Gastrocnemius medialis (tissue), 4 donors: ENCODE measurements around the gene HMGB3. TPM values are rescaled to one million over a fixed set of nuclear protein-coding genes. Genes with fewer than 3 reads are reported as not detected.

ENCODE experiments used
- ATAC-seq, 2 donors: fragments of 150-250 bp; one replicate each; pipeline ENCODE4 v1.9.1; 2016
- DNase-seq, 2 donors: peaks; one replicate each; pipeline ENCODE4 v3.0.0-alpha.2; 2019
- H3K27ac ChIP-seq, 4 donors: fragments of 200-600 bp; sonication (generic); 1 replicate in 1 of 4; 2 replicates in 3 of 4; pipeline ENCODE4 v1.5.1; 2016 to 2018; ENCODE audit warnings: mild to moderate bottlenecking in 2 of 4, moderate library complexity in 1 of 4
- H3K27me3 ChIP-seq, 3 donors: fragments of 200-600 bp; sonication (generic) in 2 of 3; 1 replicate in 1 of 3; 2 replicates in 2 of 3; pipeline versions ENCODE4 v1.5.1 to v1.6.0; 2016 to 2019; ENCODE audit warnings: mild to moderate bottlenecking in 1 of 3, moderate library complexity in 1 of 3
- H3K36me3 ChIP-seq, 2 donors: fragments of 200-600 bp; sonication (generic) in 1 of 2; one replicate each; pipeline ENCODE4 v1.5.1; 2017 to 2018
- H3K4me1 ChIP-seq, 2 donors: fragments of 200-600 bp; sonication (generic) in 1 of 2; one replicate each; pipeline ENCODE4 v1.5.1; 2016 to 2017; ENCODE audit warnings: mild to moderate bottlenecking in 2 of 2
- H3K4me3 ChIP-seq, 4 donors: fragments of 200-600 bp; sonication (generic) in 3 of 4; 1 replicate in 1 of 4; 2 replicates in 3 of 4; pipeline ENCODE4 v1.5.1; 2016 to 2019; ENCODE audit warnings: mild to moderate bottlenecking in 2 of 4
- H3K9me3 ChIP-seq, 3 donors: fragments of 200-600 bp; sonication (generic) in 2 of 3; 1 replicate in 1 of 3; 2 replicates in 2 of 3; pipeline ENCODE4 v1.5.1; 2016 to 2019
- CTCF ChIP-seq, 5 experiments: fragments of 450-650 bp in 3 of 5; fragments of 200-600 bp in 2 of 5; sonication (generic) in 2 of 5; IDR thresholded peaks in 4 of 5; conservative IDR thresholded peaks in 1 of 5; 1 replicate in 4 of 5; 2 replicates in 1 of 5; pipeline ENCODE4 v1.5.1; 2016 to 2019; ENCODE audit warnings: antibody characterized with exemption in 5 of 5, mild to moderate bottlenecking in 3 of 5, moderate library complexity in 3 of 5
- POLR2A ChIP-seq, 2 donors: fragments of 450-650 bp; IDR thresholded peaks; one replicate each; pipeline ENCODE4 v1.6.1; 2017; ENCODE audit warnings: antibody characterized with exemption in 2 of 2, mild to moderate bottlenecking in 2 of 2, moderate library complexity in 2 of 2
- in situ Hi-C, 4 donors: fragments of 200-750 bp; cut with MboI; loops; one replicate each; pipeline versions ENCODE4 v1.15.0 to v1.8.0; 2017; ENCODE audit warnings: low sequenced_read_pairs in 4 of 4
- intact Hi-C: fragments of 100-400 bp; cut with DNase I; formaldehyde crosslinking; loops from one replicate; pipeline ENCODE4 v1.15.1; 2023; ENCODE audit warnings: low total_unique reads
- total RNA-seq, 4 donors: library from RNA; depleted of rRNA; stranded (reverse); fragments of >200 nt; gene quantifications; one replicate each; pipeline versions ENCODE4 v1.1.0 to v1.2.3, GENCODE V29; 2016

The HMGB3 gene
- total RNA-seq, 4 donors from 2014 or later = 15.0 to 58.3 (median 18.7) TPM

- ATAC-seq (no peak), DNase-seq (no peak)
- Histone ChIP-seq H3K9me3 (no peaks in the 10 kb centered on the region), H3K4me1 (no peaks in the 10 kb centered on the region), H3K36me3 (no peaks in the 10 kb centered on the region), H3K27me3 (no peaks in the 10 kb centered on the region), H3K4me3 (no peak overlapping the region), H3K27ac (no peak overlapping the region)
- in situ Hi-C loops (no loop called here), intact Hi-C loops (no loop called here)
- TF ChIP-seq POLR2A (IDR thresholded peaks at IDR 0.05) (no peak), CTCF (IDR thresholded peaks at IDR 0.05 in 4 of 5, conservative IDR thresholded peaks at IDR 0.05 in 1 of 5) (no peak)
Observed at GRCh38 chrX:150936556-150936955, 46.6 kb upstream of the HMGB3 start.

- intact Hi-C loops (no loop called here), in situ Hi-C loops (no loop called here)
- Histone ChIP-seq H3K4me1 (no peaks in the 10 kb centered on the region), H3K4me3 (no peak overlapping the region), H3K27me3 (no peaks in the 10 kb centered on the region), H3K36me3 (no peaks in the 10 kb centered on the region), H3K9me3 (no peaks in the 10 kb centered on the region), H3K27ac (no peak overlapping the region)
- no peak for DNase-seq
- no peak for TF ChIP-seq POLR2A (IDR thresholded peaks at IDR 0.05)
- no peak for TF ChIP-seq CTCF (IDR thresholded peaks at IDR 0.05 in 4 of 5, conservative IDR thresholded peaks at IDR 0.05 in 1 of 5)
- ATAC-seq = no peak
Observed at GRCh38 chrX:150940844-150941495, 42.2 kb upstream of the HMGB3 start.

GRCh38 chrX:150941580-150941979, 41.6 kb upstream of the HMGB3 start:
- in situ Hi-C loops = no loop called here

GRCh38 chrX:150942942-150943594, 40.1 kb upstream of the HMGB3 start:
- in situ Hi-C loops = no loop called here
- H3K4me1 ChIP-seq = no peaks in the 10 kb centered on the region

More at GRCh38 chrX:150941580-150941979, 41.6 kb upstream of the HMGB3 start:
- intact Hi-C loops = no loop called here
- no peaks in the 10 kb centered on the region for H3K27me3 ChIP-seq
- no peak for TF ChIP-seq POLR2A (IDR thresholded peaks at IDR 0.05)
- no peak for TF ChIP-seq CTCF (IDR thresholded peaks at IDR 0.05 in 4 of 5, conservative IDR thresholded peaks at IDR 0.05 in 1 of 5)
- DNase-seq = no peak
- H3K27ac ChIP-seq = no peak overlapping the region
- H3K4me1 ChIP-seq = no peaks in the 10 kb centered on the region
- no peaks in the 10 kb centered on the region for H3K9me3 ChIP-seq
- H3K36me3 ChIP-seq = no peaks in the 10 kb centered on the region
- H3K4me3 ChIP-seq = no peak overlapping the region
- no peak for ATAC-seq

More at GRCh38 chrX:150942942-150943594, 40.1 kb upstream of the HMGB3 start:
- TF ChIP-seq CTCF (IDR thresholded peaks at IDR 0.05 in 4 of 5, conservative IDR thresholded peaks at IDR 0.05 in 1 of 5) (no peak), POLR2A (IDR thresholded peaks at IDR 0.05) (no peak)
- Histone ChIP-seq H3K4me3 (no peak overlapping the region), H3K9me3 (no peaks in the 10 kb centered on the region), H3K27me3 (no peaks in the 10 kb centered on the region), H3K27ac (no peak overlapping the region), H3K36me3 (no peaks in the 10 kb centered on the region)
- ATAC-seq (no peak), DNase-seq (no peak)
- intact Hi-C loops = no loop called here
